Right lobe of liver (tissue), 6 donors: ENCODE measurements around the gene KPNA2. TPM values are rescaled to one million over a fixed set of nuclear protein-coding genes. Genes with fewer than 3 reads are reported as not detected.
"Not testable (repeated sequence)": the region's sequence is repeated elsewhere in the genome, so short reads cannot be mapped to it uniquely, and the experiment has no call there.

Source experiments
- ATAC-seq, 4 donors: fragments of 200-7000 bp; cut with Tn5 transposase; one replicate each; pipeline ENCODE4 v1.9.1; 2020; ENCODE audit warnings: mild to moderate bottlenecking in 4 of 4, moderate library complexity in 4 of 4
- DNase-seq, 3 donors: peaks; one replicate each; pipeline ENCODE4 v3.0.0-alpha.2; 2020
- H3K27ac ChIP-seq, 3 donors: fragments of 200-600 bp; one replicate each; pipeline ENCODE4 v1.8.0; 2022
- H3K27me3 ChIP-seq, 2 donors: fragments of 200-600 bp; one replicate each; pipeline ENCODE4 v1.8.0; 2022
- H3K36me3 ChIP-seq, 4 donors: fragments of 200-600 bp; sonication (generic) in 1 of 4; one replicate each; pipeline versions ENCODE4 v1.5.1 to v1.8.0; 2017 to 2022; ENCODE audit warnings: control low read depth in 1 of 4
- H3K4me1 ChIP-seq, 4 donors: fragments of 200-600 bp; sonication (generic) in 1 of 4; one replicate each; pipeline versions ENCODE4 v1.5.1 to v1.8.0; 2017 to 2022; ENCODE audit warnings: control low read depth in 1 of 4
- H3K4me3 ChIP-seq, 3 donors: fragments of 200-600 bp; one replicate each; pipeline ENCODE4 v1.8.0; 2022
- H3K9me3 ChIP-seq, 4 donors: fragments of 200-600 bp; sonication (generic) in 1 of 4; one replicate each; pipeline versions ENCODE4 v1.5.1 to v1.8.0; 2017 to 2022; ENCODE audit warnings: control low read depth in 1 of 4
- CTCF ChIP-seq, 4 donors: fragments of 200-600 bp in 3 of 4; fragments of 450-650 bp in 1 of 4; IDR thresholded peaks; one replicate each; pipeline versions ENCODE4 v1.5.1 to v1.8.0; 2016 to 2022; ENCODE audit warnings: antibody characterized with exemption in 4 of 4, mild to moderate bottlenecking in 2 of 4
- POLR2A ChIP-seq: fragments of 450-650 bp; IDR thresholded peaks from one replicate; pipeline ENCODE4 v1.6.1; 2017; ENCODE audit warnings: antibody characterized with exemption, mild to moderate bottlenecking
- WGBS: methylation state at CpG from one replicate; pipeline ENCODE4 v1.1.6; 2018; ENCODE audit warnings: low coverage, low lambda C conversion rate; ENCODE audit not compliant: insufficient coverage; ENCODE audit errors: missing lambda C conversion rate; 5-methylcytosine and 5-hydroxymethylcytosine counted together
- intact Hi-C, 2 donors: fragments of 100-400 bp; cut with DNase I; formaldehyde crosslinking; loops; one replicate each; pipeline versions ENCODE4 v1.11.2 to v1.14.1; 2022
- total RNA-seq, 6 experiments: library from RNA; depleted of rRNA in 2 of 6; stranded (reverse); fragments of >200 nt in 2 of 6; fragmentation: NEBNext Ultra II Directional in 3 of 6; extraction: Animal tissue kit (Norgen Biotek cat#: 25700) in 3 of 6; gene quantifications; one replicate each; pipeline versions ENCODE4 v1.1.0 to v1.2.4, GENCODE V29; 2016 to 2023
- donor health status: DM: no; HTN: yes; CAD: no.
- donor health status: DM: no; HTN: no; CAD: no.
- donor health status: DM: no; HTN: no; CAD: no.
- donor health status: DM: no; HTN: yes; CAD: no.
- donor health status: DM: no; HTN: yes; CAD: no.

The KPNA2 gene
- total RNA-seq, 6 experiments from 2014 or later = 9.2 to 36.6 (median 20.0) TPM

GRCh38 chr17:68019336-68019674 lies 16.2 kb upstream of the KPNA2 start:
- 60% methylated on average over 9 of the region's 9 CpGs for WGBS
- DNase-seq (no peak), ATAC-seq (no peak)
- no peak for TF ChIP-seq CTCF (IDR thresholded peaks at IDR 0.05)
- intact Hi-C loops = no loop called here
- Histone ChIP-seq H3K36me3 (no peaks in the 10 kb centered on the region), H3K4me1 (peaks cover 0 to 3% (median 0%) of the 10 kb centered on the region in 4 donors), H3K4me3 (no peak overlapping the region), H3K27me3 (no peaks in the 10 kb centered on the region), H3K27ac (peak overlapping the region in 1 of 3 donors; percentile 90), H3K9me3 (no peaks in the 10 kb centered on the region)

- H3K27me3 ChIP-seq = no peaks in the 10 kb centered on the region
- peak overlapping the region; percentile 53 to 70 (median 69) for H3K4me3 ChIP-seq
- no peaks in the 10 kb centered on the region for H3K9me3 ChIP-seq
- intact Hi-C loops = no loop called here
- peak overlapping the region; percentile 87 to 92 (median 90) for H3K27ac ChIP-seq
- ATAC-seq = peak; percentile 92 to 96 (median 94)
- peak; percentile 95 to 97 (median 97) for DNase-seq
- H3K4me1 ChIP-seq = peaks cover 0 to 3% (median 0%) of the 10 kb centered on the region in 4 donors
- WGBS = under 1% methylated on average over 45 of the region's 51 CpGs
- no peaks in the 10 kb centered on the region for H3K36me3 ChIP-seq
- TF ChIP-seq POLR2A (peak; percentile 82), CTCF (IDR thresholded peaks at IDR 0.05) (peak; percentile 28 to 71 (median 43))
These were observed 15.7 kb upstream of the KPNA2 start for GRCh38 chr17:68019675-68020408.

- TF ChIP-seq POLR2A (no peak), CTCF (IDR thresholded peaks at IDR 0.05) (no peak)
- DNase-seq (peak in 1 of 3 donors; percentile 63), ATAC-seq (peak; percentile 56 to 64 (median 60))
- peak overlapping the region; percentile 87 to 92 (median 90) for H3K27ac ChIP-seq
- WGBS = 0% methylated on average over 12 of the region's 12 CpGs
- intact Hi-C loops = no loop called here
- no peaks in the 10 kb centered on the region for H3K9me3 ChIP-seq
- no peaks in the 10 kb centered on the region for H3K27me3 ChIP-seq
- H3K36me3 ChIP-seq = no peaks in the 10 kb centered on the region
- peak overlapping the region; percentile 53 to 70 (median 69) for H3K4me3 ChIP-seq
- H3K4me1 ChIP-seq = peaks cover 0 to 3% (median 0%) of the 10 kb centered on the region in 4 donors
These were observed 15.2 kb upstream of the KPNA2 start for GRCh38 chr17:68020409-68020756.

- Histone ChIP-seq H3K27ac (peak overlapping the region; percentile 87 to 92 (median 90)), H3K4me3 (peak overlapping the region; percentile 53 to 70 (median 69))
- intact Hi-C loops, H3K27me3 ChIP-seq, H3K9me3 ChIP-seq, H3K36me3 ChIP-seq, H3K4me1 ChIP-seq, DNase-seq, ATAC-seq: not testable (repeated sequence)
- 59% methylated on average over 13 of the region's 13 CpGs for WGBS
These were observed 14.7 kb upstream of the KPNA2 start for GRCh38 chr17:68020791-68021190.

- 85% methylated on average over 8 of the region's 8 CpGs for WGBS
- no peaks in the 10 kb centered on the region for H3K9me3 ChIP-seq
- no peak overlapping the region for H3K4me3 ChIP-seq
- intact Hi-C loops = no loop called here
- H3K27ac ChIP-seq = no peak overlapping the region
- no peak for TF ChIP-seq POLR2A
- no peak for TF ChIP-seq CTCF (IDR thresholded peaks at IDR 0.05)
- DNase-seq = no peak
- H3K27me3 ChIP-seq = no peaks in the 10 kb centered on the region
- no peaks in the 10 kb centered on the region for H3K36me3 ChIP-seq
- peaks cover 0 to 3% (median 0%) of the 10 kb centered on the region in 4 donors for H3K4me1 ChIP-seq
- no peak for ATAC-seq
These were observed 13.6 kb upstream of the KPNA2 start for GRCh38 chr17:68021963-68022362.

- H3K27me3 ChIP-seq, DNase-seq, H3K9me3 ChIP-seq, intact Hi-C loops, H3K27ac ChIP-seq, H3K4me1 ChIP-seq, ATAC-seq, H3K4me3 ChIP-seq, H3K36me3 ChIP-seq: not testable (repeated sequence)
- 100% methylated on average over 11 of the region's 15 CpGs for WGBS
These were observed 13.0 kb upstream of the KPNA2 start for GRCh38 chr17:68022547-68022946.
